Endothelial cell of umbilical vein (primary cell): ENCODE measurements around the gene MYL3. TPM values are rescaled to one million over a fixed set of nuclear protein-coding genes. Genes with fewer than 3 reads are reported as not detected.

Experiments
- BruUV-seq: library from RNA; stranded (reverse); fragments of 400-500 nt; replicated peaks from 2 replicates; lab custom pipeline; 2021; lab: Mats Ljungman, UMichigan
- CTCF ChIA-PET: fragments of 300-600, 350-600 bp; sonication (Branson Sonifier 250); formaldehyde crosslinking; loops from one replicate; lab custom pipeline; 2021; ENCODE audit warnings: antibody characterized with exemption, inconsistent platforms; lab: Charles Lee
- POLR2A ChIA-PET: fragments of 300-600, 350-600 bp; sonication (Branson Sonifier 250); formaldehyde crosslinking; loops from one replicate; lab custom pipeline; 2021; ENCODE audit warnings: antibody characterized with exemption, inconsistent platforms; lab: Charles Lee
- DNase-seq: peaks from one replicate; pipeline ENCODE4 v3.0.0-alpha.2; 2011; ENCODE audit warnings: low read depth, low spot score
- FAIRE-seq: peaks from 2 replicates; lab custom pipeline; 2011; peaks lifted over from hg19 to GRCh38; lab: Jason Lieb, UNC
- H2AFZ ChIP-seq: 2 replicates; pipeline ENCODE4 v1.6.0; 2012; ENCODE audit warnings: low read depth, low read length, control low read depth, inconsistent platforms
- H3K27ac ChIP-seq: 2 replicates; pipeline ENCODE4 v1.5.1; 2011; ENCODE audit warnings: low read depth, mild to moderate bottlenecking, control low read depth, low read length, moderate library complexity; ENCODE audit not compliant: insufficient read depth
- H3K27me3 ChIP-seq, 2 experiments: 2 replicates each; pipeline versions ENCODE4 v1.6.0 to v1.6.1; 2011; ENCODE audit warnings: low read length in 2 of 2, mixed read lengths in 1 of 2; ENCODE audit not compliant: control insufficient read depth in 2 of 2, insufficient read depth in 2 of 2
- H3K36me3 ChIP-seq, 2 experiments: 2 replicates in 1 of 2; 3 replicates in 1 of 2; pipeline ENCODE4 v1.5.1; 2011; ENCODE audit warnings: low read length in 2 of 2, mild to moderate bottlenecking in 1 of 2, moderate library complexity in 1 of 2; ENCODE audit not compliant: control insufficient read depth in 2 of 2, insufficient read depth in 2 of 2; ENCODE audit errors: extremely low read depth in 1 of 2
- H3K4me1 ChIP-seq: 3 replicates; pipeline ENCODE4 v1.5.1; 2011; ENCODE audit warnings: mild to moderate bottlenecking, low read length; ENCODE audit not compliant: control insufficient read depth, insufficient read depth; ENCODE audit errors: extremely low read depth
- H3K4me2 ChIP-seq: 2 replicates; pipeline ENCODE4 v1.6.1; 2011; ENCODE audit warnings: low read length, control low read depth, mixed read lengths; ENCODE audit not compliant: insufficient read depth
- H3K4me3 ChIP-seq, 3 experiments: fragments of 200-600 bp in 1 of 3; sonication (generic), shearing (Covaris generic) in 1 of 3; replicated peaks in 1 of 3; 2 replicates each; pipeline ENCODE4 v1.5.1; 2011 to 2016; ENCODE audit warnings: control low read depth in 3 of 3, low read length in 3 of 3, mild to moderate bottlenecking in 2 of 3, inconsistent platforms in 1 of 3, low read depth in 1 of 3, moderate library complexity in 1 of 3; ENCODE audit not compliant: insufficient read depth in 1 of 3
- H3K79me2 ChIP-seq: 2 replicates; pipeline ENCODE4 v1.6.0; 2012; ENCODE audit warnings: low read length, inconsistent platforms; ENCODE audit not compliant: control insufficient read depth, insufficient read depth
- H3K9ac ChIP-seq: replicated peaks from 2 replicates; pipeline ENCODE3; 2011; ENCODE audit warnings: low read length, control low read depth; ENCODE audit not compliant: insufficient read depth; ENCODE audit errors: extremely low read depth
- H3K9me1 ChIP-seq: replicated peaks from 3 replicates; pipeline ENCODE4 v1.6.0; 2011; ENCODE audit warnings: mild to moderate bottlenecking, low read length; ENCODE audit not compliant: control insufficient read depth, insufficient read depth; ENCODE audit errors: extremely low read depth
- H3K9me3 ChIP-seq: replicated peaks from 2 replicates; pipeline ENCODE4 v1.5.1; 2012; ENCODE audit warnings: low read length, inconsistent platforms; ENCODE audit not compliant: control insufficient read depth, insufficient read depth
- H4K20me1 ChIP-seq: replicated peaks from 2 replicates; pipeline ENCODE3; 2011; ENCODE audit warnings: mild to moderate bottlenecking, low read length; ENCODE audit not compliant: control insufficient read depth, insufficient read depth; ENCODE audit errors: extremely low read depth
- CTCF ChIP-seq, 2 donors: IDR thresholded peaks; 1 replicate in 1 of 2; 2 replicates in 1 of 2; pipeline ENCODE4 v1.5.1; 2011; ENCODE audit warnings: low read length in 2 of 2, mild to moderate bottlenecking in 2 of 2, moderate library complexity in 2 of 2, control low read depth in 1 of 2, inconsistent platforms in 1 of 2, low read depth in 1 of 2; ENCODE audit not compliant: insufficient read depth in 1 of 2; ENCODE audit errors: extremely low read depth in 1 of 2
- FOS ChIP-seq: IDR thresholded peaks from 2 replicates; pipeline ENCODE4 v1.6.1; 2011; ENCODE audit warnings: mild to moderate bottlenecking, low read length, moderate library complexity, borderline replicate concordance; ENCODE audit not compliant: insufficient read depth
- JUN ChIP-seq: IDR thresholded peaks from 2 replicates; pipeline ENCODE4 v1.6.1; 2011; ENCODE audit warnings: borderline replicate concordance, low read depth; ENCODE audit not compliant: insufficient read length, insufficient read depth
- MYC ChIP-seq: IDR thresholded peaks from one replicate; pipeline ENCODE4 v1.6.1; 2011; ENCODE audit warnings: mild to moderate bottlenecking, low read depth, low read length
- POLR2AphosphoS5 ChIP-seq: IDR thresholded peaks from 2 replicates; pipeline ENCODE4 v1.6.1; 2012; ENCODE audit warnings: low read depth, mild to moderate bottlenecking, control low read depth, low read length, moderate library complexity; ENCODE audit not compliant: insufficient read depth
- dilution Hi-C: fragments of 300-500 bp; cut with MboI; formaldehyde crosslinking; loops from one replicate; pipeline ENCODE4 v1.15.0; 2019; ENCODE audit warnings: low sequenced_read_pairs; ENCODE audit not compliant: extremely low pct_ligation_motif_present
- intact Hi-C: fragments of 100-400 bp; cut with micrococcal nuclease; formaldehyde crosslinking; loops from one replicate; pipeline ENCODE4 v1.10.0; 2022
- polyA plus RNA-seq, 4 experiments: library from polyadenylated mRNA; depleted of rRNA in 3 of 4; stranded (reverse) in 3 of 4; unstranded in 1 of 4; fragments of >200 nt; gene quantifications; 2 replicates each; pipeline versions ENCODE4 v1.2.1 to v1.2.3, GENCODE V29; 2011 to 2012; ENCODE audit warnings: missing spikeins in 1 of 4
- total RNA-seq: library from RNA; stranded (reverse); gene quantifications from 2 replicates; pipeline ENCODE4 v1.2.3, GENCODE V29; 2021

Gene MYL3
- total and polyA plus RNA-seq, 2 donors (not counting 3 experiments of a cell fraction or from before 2014, with no cell fraction given) = not detected

- H3K27me3 ChIP-seq = no peaks in the 10 kb centered on the region
- ChIA-PET CTCF (interaction anchor here (0.9 to 4.2 kb wide), 14 partner anchors 15 to 457 kb away, joined by 3 to 55 read pairs (median 3); no protein-coding TSS in a partner anchor), POLR2A (no interaction called here)
- no peak overlapping the region for H3K4me3 ChIP-seq
- no peaks in the 10 kb centered on the region for H4K20me1 ChIP-seq
- H3K9ac ChIP-seq = no peak overlapping the region
- intact Hi-C loops = loop anchor here (2.0 to 5.0 kb wide), 2 partner anchors 13 to 505 kb away; no protein-coding TSS in a partner anchor
- dilution Hi-C loops = no loop called here
- no peaks in the 10 kb centered on the region for H3K9me1 ChIP-seq
- H3K36me3 ChIP-seq = no peaks in the 10 kb centered on the region
- H3K79me2 ChIP-seq = no peaks in the 10 kb centered on the region
- no peaks in the 10 kb centered on the region for H3K9me3 ChIP-seq
- H2AFZ ChIP-seq = no peak overlapping the region
- no peaks in the 10 kb centered on the region for H3K4me1 ChIP-seq
- no peak overlapping the region for H3K27ac ChIP-seq
- no TSS peak for BruUV-seq
- H3K4me2 ChIP-seq = no peak overlapping the region
- DNase-seq (peak; percentile 26), FAIRE-seq (no peak)
- no peak for TF ChIP-seq CTCF (IDR thresholded peaks at IDR 0.05; ENCODE audit: extremely low read depth in 1 of 2, insufficient read depth in 1 of 2, low read depth in 1 of 2, low read length in 2 of 2)
- no peak for TF ChIP-seq JUN
- no peak for TF ChIP-seq FOS
- TF ChIP-seq POLR2AphosphoS5 = no peak
- TF ChIP-seq MYC = no peak
Measured at GRCh38 chr3:46867550-46867898, 4.3 kb upstream of the MYL3 start.
